PFSK-1 (cell line): ENCODE data around the gene TBC1D16.

Experiments
- FOXP2 ChIP-seq: optimal IDR thresholded peaks from 2 replicates; pipeline ENCODE3; 2011; ENCODE audit warnings: borderline replicate concordance, control low read depth, inconsistent platforms; ENCODE audit not compliant: insufficient read depth; ENCODE audit errors: extremely low read length, extremely low read depth
- POLR2AphosphoS5 ChIP-seq: IDR thresholded peaks from 2 replicates; pipeline ENCODE4 v1.6.1; 2012; ENCODE audit warnings: low read depth, mild to moderate bottlenecking, control low read depth, low read length, moderate library complexity
- REST ChIP-seq, 2 experiments: IDR thresholded peaks; 2 replicates each; pipeline versions ENCODE4 v1.6.1 to v1.8.0; 2011 to 2012; ENCODE audit warnings: low read depth in 2 of 2, low read length in 2 of 2, control low read depth in 1 of 2, inconsistent platforms in 1 of 2, mild to moderate bottlenecking in 1 of 2, moderate library complexity in 1 of 2; ENCODE audit not compliant: insufficient read depth in 1 of 2
- SIN3A ChIP-seq: IDR thresholded peaks from 2 replicates; pipeline ENCODE4 v1.6.1; 2012; ENCODE audit warnings: mild to moderate bottlenecking, low read length, moderate library complexity, borderline replicate concordance; ENCODE audit not compliant: insufficient read depth
- TAF1 ChIP-seq: IDR thresholded peaks from 2 replicates; pipeline ENCODE4 v1.6.1; 2012; ENCODE audit warnings: low read length, control low read depth, borderline replicate concordance; ENCODE audit not compliant: insufficient read depth

GRCh38 chr17:79944821-79945391 lies 90.8 kb downstream of the TBC1D16 start:
- TF ChIP-seq POLR2AphosphoS5 (no peak), SIN3A (no peak), REST (IDR thresholded peaks at IDR 0.05; ENCODE audit: insufficient read depth in 1 of 2, low read depth in 2 of 2, low read length in 2 of 2) (no peak), TAF1 (no peak), FOXP2 (no peak)
